ENCODE data around the gene THBS2.
"Not testable (repeated sequence)": the region's sequence is repeated elsewhere in the genome, so short reads cannot be mapped to it uniquely, and the experiment has no call there.

Gene THBS2

GRCh38 chr6:169271877-169272216 is 18.2 kb upstream of the THBS2 start:
- DNase-seq (ENCODE audit: low read depth) = no peak

GRCh38 chr6:169271158-169271876 is 17.7 kb upstream of the THBS2 start:
- DNase-seq (ENCODE audit: low read depth) = no peak

- not testable (repeated sequence) for DNase-seq (ENCODE audit: low read depth)
Observed at GRCh38 chr6:169270077-169270380, 16.4 kb upstream of the THBS2 start.

GRCh38 chr6:169269180-169270076 is 15.8 kb upstream of the THBS2 start:
- no peak for DNase-seq (ENCODE audit: low read depth)

- no peak for DNase-seq (ENCODE audit: low read depth)
Observed at GRCh38 chr6:169268276-169268675, 14.6 kb upstream of the THBS2 start.

GRCh38 chr6:169266746-169267591 is 13.3 kb upstream of the THBS2 start:
- DNase-seq (ENCODE audit: low read depth) = no peak

GRCh38 chr6:169266261-169266660 is 12.6 kb upstream of the THBS2 start:
- DNase-seq (ENCODE audit: low read depth) = no peak

GRCh38 chr6:169265486-169266131 is 12.0 kb upstream of the THBS2 start:
- DNase-seq (ENCODE audit: low read depth) = no peak

GRCh38 chr6:169263836-169264608 is 10.4 kb upstream of the THBS2 start:
- DNase-seq (ENCODE audit: low read depth) = no peak

GRCh38 chr6:169263374-169263773 is 9.7 kb upstream of the THBS2 start:
- no peak for DNase-seq (ENCODE audit: low read depth)

- not testable (repeated sequence) for DNase-seq (ENCODE audit: low read depth)
Observed at GRCh38 chr6:169262602-169263001, 9.0 kb upstream of the THBS2 start.

GRCh38 chr6:169256518-169256917 is 2.9 kb upstream of the THBS2 start:
- no peak for DNase-seq (ENCODE audit: low read depth)

GRCh38 chr6:169256061-169256460 is 2.4 kb upstream of the THBS2 start:
- no peak for DNase-seq (ENCODE audit: low read depth)

GRCh38 chr6:169255643-169256042 is 2.0 kb upstream of the THBS2 start:
- DNase-seq (ENCODE audit: low read depth) = no peak

- DNase-seq (ENCODE audit: low read depth) = no peak
Observed at GRCh38 chr6:169254456-169255316, 1.0 kb upstream of the THBS2 start.

GRCh38 chr6:169252505-169253189 is 999 bp downstream of the THBS2 start:
- no peak for DNase-seq (ENCODE audit: low read depth)

- no peak for DNase-seq (ENCODE audit: low read depth)
Observed at GRCh38 chr6:169251822-169252504, 1.7 kb downstream of the THBS2 start.

- DNase-seq (ENCODE audit: low read depth) = no peak
Observed at GRCh38 chr6:169251371-169251802, 2.3 kb downstream of the THBS2 start.

- DNase-seq (ENCODE audit: low read depth) = no peak
Observed at GRCh38 chr6:169250660-169251059, 3.0 kb downstream of the THBS2 start.
